ENCODE data around the gene LCP2.

The LCP2 gene

DNA sequence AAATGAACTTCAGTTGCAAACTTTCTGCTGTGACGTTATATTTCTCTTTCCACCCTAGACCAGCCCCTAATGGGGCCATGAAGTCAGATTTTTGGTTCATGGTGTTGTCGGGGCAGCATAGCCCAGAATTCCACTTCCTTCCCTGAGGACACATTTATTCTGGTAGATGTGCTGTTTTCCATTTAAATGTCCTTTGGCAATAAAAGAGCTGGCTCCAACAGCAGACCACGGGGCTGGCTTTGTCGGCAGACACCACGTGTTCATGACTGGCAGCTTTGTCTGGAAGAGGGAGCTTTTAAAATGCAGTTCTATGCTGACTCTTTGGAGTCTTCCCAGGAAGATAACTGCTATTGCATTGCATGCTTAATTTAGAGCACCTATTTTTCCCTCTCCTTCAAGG lies 17.6 kb upstream of the LCP2 start:
- DNase-seq = no peak

DNA sequence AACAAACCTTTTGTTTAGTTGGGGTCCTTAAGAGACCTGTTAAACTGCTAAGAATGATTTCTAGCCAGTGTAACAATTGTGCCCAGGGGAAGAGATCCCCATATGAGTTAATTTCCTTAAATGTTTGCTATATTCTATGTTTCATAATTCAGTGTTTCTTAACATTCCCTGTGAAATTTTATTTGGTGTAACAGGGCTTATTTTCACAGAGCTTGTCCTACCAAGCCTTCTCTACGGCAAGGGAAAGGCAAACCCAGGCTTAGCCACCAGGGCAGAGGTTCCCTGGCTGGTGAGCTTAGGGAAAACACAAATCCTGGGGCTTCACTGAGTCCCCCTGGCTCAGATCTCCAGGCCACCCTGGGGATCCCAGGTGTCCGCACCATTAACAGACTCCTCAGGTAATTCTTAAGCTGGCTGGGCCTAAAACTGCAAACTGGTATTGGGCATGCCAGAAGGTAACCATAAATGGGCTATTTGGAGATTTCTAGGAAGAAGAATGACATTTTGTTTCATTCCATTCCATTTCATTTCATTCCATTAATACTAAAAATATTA lies 17.0 kb upstream of the LCP2 start:
- DNase-seq = no peak

DNA sequence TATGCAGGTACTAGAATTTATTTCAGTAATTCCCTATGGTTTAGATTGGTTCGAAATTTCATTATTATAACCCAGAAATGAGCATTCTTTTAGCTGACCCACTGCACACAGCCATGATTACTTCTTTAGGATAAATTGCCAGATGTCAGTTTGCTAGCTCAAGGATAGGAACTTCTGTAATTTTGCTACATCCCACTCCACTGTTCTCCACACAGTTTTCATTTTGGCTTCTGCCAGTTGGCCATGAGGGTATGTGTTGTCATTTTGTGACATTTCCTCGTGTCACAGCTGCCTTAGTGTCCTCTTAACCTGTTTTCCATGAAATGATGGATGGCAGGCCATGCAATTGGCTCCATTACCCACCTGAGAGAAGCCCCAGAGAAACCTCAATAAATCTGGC lies 16.2 kb upstream of the LCP2 start:
- no peak for DNase-seq

DNA sequence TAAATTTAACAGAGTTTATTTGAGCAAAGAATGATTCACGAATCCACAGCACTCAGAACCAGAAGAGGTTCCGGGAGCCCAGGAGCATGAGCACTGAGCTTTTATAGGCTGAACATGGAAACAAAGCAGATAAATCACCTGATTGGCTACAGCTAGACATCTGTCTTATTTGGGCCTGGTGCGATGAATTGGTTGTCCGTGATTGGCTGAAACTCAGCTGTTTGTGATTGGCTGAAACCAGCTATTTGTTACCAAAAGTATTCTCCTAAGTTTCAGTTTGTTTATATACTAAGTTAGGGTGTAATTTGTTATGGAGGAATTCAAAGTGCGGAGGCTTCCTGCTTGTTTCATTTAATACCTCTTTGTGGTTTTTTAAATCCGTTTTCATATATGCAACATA lies 15.8 kb upstream of the LCP2 start:
- DNase-seq = peak in 1 of 5 experiments; percentile 89

DNA sequence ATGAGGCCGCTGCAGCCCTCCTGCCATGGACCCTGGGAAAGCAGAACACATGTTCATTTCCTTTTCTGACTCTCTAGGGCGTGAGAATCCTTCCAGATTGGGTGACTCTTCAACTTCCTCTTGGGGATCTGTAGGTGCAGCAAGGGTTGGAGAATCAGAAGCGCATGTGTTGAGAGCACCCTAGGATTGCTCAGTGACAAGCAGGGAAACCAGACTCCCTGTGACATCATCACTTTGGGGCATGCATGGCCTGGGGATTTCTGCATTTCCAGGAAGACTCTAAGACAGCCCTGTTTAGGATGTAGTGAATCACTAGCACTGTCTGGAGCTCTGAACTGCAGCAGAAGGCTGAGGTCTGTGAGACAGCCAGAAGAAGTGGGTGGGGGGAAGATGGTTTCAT lies 15.1 kb upstream of the LCP2 start:
- DNase-seq = peak in 4 of 5 experiments; percentile 33 to 61 (median 48)

DNA sequence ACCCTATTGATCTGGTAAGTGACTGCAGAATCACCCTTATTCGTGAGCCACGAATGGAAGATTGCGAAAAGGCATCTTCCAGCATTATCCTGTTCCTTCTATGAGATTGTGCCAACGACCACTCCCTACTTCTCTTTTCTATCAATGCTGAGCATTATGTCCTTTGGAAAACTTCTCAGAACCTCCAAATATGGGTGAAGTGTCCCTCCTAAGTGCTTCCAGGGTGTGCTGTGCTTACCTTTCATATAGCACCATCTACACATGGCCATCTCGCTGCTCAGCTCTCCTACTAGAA lies 14.7 kb upstream of the LCP2 start:
- DNase-seq = no peak

DNA sequence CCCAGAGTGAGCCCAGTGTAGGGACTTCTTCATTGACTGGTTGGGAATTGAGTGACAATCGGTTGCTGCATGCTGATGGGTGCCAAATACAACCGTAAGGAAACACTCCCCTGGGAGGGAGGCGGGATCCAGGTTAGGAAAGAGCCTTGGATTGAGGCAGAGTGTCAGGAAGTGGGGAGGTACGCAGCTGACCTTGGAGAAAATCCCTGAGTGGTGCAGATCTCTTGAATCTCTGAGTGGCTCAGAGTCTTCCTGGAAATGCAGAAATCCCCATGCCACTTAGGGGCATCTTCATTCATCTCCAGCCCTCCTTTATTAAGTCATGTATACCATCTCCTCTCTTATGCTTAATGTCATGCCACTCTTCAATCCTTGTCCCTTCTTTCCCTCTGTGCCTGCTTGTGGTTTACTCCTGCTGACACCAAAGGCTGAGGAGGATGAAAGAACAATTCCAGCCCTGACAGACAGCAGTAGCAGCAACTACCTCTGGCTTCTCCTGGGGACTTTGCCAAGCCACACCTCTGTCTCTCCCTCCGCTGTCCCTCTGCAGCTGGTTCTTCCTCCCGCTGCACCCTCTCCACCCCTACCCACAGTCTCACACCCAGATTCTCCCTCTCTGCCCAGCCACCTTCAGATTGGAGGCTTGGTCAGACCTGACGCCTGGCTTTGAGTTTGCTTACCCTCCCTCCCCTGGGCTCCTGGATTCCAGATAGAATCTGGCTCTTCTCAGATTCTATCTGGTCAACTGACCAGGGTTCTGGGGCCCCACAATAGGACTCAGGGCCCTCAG lies 14.1 kb upstream of the LCP2 start:
- no peak for DNase-seq

DNA sequence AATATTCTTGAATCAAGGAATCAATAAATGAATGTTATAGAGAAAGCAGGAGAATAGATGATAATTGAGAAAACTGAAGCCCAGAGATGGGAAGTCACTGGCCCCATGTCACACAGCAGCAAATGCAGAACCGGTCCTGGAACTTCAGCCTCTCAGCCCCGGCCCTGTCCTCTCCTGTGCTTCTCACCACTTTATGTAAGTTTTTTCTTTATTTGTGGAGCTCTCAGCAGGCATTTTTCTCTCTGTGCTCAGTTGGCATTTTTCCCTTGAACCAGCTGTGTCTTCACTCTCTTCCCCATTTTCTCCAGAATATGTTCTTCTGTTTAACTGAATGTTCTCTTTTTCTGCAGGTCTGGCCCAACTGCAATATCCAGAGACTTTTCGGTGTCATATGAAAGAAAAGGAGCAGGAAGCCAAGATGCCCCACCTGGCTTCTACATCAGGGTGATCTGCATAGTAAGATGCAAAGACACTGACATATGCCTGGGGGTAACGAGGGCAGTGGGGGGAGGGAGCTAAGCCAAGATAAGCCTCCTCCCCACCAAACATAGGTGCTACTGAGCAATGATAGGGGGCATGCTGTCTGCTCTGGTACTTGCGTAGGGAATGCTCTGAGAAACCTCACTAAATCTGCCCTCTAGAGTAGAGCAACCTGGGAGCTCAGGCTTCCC lies 12.8 kb upstream of the LCP2 start:
- no peak for DNase-seq

DNA sequence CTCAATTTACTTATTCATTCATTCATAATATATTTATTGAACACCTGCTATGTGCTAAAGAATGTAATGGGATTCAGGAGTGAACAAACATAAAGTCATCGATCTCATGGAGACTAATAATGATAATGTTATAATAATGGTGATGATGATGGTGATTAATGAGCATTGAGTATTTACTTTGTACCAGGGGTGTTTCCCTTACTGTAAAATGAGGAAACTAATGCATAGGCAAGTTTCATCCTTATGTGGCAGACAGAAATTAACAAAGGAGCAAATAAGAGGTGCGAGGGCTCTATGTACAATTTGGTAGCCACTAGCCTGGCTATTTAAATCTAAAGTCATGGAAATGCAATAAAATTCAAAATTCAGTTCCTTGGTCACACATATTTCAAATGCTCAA lies 11.1 kb upstream of the LCP2 start:
- DNase-seq = no peak

DNA sequence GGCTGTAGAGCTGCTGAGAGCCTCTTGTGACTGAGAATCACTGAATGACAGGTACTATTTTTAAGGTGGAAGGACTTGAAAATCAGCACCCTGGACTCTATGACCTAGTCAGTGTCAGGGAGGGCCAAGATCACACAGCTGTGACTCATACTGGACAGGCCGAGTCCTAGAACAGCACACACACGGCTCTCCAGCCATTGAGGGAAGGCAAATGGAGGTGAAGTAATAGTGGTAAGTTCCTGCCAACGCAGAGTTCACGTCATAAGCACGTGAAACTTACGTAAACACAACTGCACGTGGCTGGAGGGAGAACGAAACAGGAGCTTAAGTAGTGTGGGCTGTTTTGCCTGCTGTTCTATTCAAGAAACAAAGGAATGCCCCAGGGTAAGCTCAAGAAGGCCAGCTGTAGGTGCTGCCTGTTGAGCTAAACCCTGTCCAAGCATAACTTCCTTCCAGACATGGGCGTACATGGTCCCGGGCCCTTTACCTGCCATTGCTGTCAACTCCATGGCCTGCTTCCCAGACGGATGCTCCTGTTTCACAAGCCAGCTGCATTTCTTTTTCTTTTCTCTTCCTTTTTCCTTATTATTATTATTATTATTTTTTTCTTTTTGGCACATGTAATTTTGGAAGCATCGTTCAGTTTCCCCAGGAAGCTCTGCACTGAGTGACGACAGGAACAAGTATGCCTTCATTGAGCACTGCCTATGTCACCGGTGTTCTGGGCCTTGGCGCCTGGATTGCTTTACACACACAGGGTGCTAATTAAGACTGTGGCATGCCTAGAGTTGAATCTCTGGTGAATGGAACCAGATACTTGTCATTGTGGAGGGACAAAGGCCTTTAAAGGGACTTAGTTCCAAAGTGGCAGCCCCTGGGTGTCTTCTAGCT lies 10.2 kb upstream of the LCP2 start:
- DNase-seq = no peak

DNA sequence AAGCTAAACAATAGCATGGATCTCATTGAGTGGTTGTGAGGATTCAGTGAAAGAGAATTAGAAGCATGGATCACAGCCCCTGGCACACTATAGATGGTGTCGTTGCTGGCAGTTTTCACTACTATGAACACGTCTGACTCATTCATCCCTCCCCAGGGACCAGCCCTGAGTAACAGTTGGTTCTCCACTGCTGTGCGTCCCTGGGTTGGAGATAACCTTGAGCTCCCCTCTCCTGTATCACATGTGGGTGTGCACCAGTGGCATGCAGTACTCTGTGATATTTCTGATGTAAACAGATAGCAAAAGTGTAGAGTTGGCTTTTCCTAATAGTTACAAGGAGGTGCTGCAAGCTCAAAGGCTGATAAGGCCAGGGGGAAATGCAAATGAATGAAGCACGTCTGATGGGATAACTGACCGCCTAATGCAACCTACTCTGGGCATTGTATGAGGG lies 8.8 kb upstream of the LCP2 start:
- peak in 1 of 5 experiments; percentile 41 for DNase-seq

DNA sequence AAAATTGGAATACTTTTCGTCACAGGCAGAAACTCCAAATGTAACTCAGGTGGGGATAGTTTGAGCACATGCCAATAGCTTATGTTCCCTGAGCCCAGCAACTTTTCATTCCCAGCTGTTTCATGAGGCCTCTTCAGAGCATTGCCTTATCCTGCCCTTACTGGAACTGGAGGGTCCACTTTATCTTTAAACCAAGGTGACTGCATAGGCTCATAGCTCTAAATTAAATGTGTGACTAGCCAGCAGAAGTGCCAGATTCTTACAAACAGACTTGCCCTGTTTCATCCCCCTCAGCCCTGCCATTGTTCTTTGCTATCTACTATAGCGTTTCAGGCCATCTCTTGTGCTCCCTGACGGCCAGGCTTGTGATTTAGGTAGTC lies 8.1 kb upstream of the LCP2 start:
- DNase-seq = no peak

DNA sequence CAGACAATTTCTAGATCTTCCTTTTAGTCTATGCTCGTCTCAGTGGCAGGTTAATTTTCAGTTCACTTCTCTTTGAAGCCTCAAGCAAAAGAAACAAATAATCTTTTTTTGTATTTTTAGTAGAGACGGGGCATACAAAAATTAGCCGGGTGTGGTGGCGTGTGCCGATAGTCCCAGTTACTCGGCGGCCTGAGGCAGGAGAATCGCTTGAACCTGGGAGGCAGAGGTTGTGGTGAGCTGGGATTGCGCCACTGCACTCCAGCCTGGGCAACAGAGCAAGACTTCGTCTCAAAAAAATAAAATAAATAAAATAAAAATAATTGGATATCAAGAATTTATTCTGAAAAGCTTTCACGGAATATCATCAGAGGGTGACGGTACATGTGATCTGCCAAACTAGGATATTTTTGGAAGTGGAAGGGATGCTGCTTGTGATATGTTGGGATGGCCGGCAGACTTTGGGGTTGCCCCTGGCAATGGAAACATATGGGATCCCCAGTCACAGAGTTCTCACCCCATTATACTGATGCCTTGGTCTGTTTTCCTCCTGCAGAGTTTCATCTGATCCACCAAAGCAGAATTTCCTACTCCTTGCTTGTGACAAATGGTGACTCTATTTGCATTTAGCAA lies 7.6 kb upstream of the LCP2 start:
- DNase-seq = no peak

DNA sequence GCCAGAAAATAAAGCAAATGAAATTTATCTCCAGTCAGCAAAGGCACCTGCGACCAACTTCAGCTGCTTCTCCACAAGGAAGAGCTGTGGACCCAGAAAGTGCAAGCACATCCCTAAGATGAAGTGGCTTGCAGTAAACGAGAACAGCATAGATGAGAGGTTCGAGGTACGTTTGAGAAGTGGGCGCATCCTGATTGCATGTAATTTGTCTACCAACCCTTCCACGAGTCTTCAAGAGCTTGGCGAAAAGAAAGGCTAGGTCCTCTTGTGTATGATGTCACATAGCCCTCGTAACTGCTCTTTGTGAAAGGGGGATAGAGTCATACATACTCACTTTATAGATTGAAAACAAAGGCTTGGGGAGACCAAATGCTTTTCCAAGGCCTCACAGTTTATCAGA lies 6.0 kb upstream of the LCP2 start:
- DNase-seq = peak in 1 of 5 experiments; percentile 49

DNA sequence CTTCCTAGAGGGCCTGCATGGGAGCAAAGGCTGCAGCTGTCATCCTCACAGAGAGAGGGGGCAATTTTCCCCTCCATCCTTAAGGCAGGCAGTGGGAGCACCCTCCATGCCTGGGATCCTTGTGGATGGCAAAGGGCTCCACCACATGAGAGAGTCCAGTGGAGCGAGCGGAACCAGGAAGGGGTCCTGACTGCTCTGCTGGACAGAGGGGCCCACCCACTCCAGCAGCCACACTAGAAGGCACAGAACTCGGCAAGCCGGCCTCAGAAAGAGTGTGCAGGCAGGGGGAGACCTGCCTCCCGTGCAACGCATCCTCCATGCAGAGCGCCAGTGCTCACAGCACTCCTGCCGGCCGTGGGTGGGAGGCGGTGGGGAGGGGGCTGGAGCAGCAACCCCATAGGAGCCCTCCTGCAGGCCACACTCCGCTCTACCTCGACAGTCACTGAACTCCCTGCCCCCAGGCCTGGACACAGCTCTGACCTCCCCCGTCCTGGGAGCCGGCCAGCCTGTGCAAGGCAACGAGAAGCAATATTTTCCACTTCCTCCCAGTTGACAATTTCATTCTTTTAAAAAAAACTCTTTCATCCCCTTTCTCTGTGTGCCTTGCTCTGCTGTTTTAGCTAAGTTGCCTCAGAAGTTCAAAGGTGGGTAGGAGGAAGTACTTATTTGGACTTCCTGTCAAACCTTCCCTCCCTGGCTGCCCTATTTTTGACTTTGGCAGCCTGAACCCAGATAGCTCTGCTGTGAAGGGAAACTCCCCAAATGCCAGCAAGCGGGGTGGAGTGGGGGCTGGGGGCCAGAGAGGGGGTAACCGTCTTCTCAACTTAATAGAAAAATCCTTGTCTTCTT lies 5.3 kb upstream of the LCP2 start:
- peak in 4 of 5 experiments; percentile 30 to 92 (median 74) for DNase-seq

DNA sequence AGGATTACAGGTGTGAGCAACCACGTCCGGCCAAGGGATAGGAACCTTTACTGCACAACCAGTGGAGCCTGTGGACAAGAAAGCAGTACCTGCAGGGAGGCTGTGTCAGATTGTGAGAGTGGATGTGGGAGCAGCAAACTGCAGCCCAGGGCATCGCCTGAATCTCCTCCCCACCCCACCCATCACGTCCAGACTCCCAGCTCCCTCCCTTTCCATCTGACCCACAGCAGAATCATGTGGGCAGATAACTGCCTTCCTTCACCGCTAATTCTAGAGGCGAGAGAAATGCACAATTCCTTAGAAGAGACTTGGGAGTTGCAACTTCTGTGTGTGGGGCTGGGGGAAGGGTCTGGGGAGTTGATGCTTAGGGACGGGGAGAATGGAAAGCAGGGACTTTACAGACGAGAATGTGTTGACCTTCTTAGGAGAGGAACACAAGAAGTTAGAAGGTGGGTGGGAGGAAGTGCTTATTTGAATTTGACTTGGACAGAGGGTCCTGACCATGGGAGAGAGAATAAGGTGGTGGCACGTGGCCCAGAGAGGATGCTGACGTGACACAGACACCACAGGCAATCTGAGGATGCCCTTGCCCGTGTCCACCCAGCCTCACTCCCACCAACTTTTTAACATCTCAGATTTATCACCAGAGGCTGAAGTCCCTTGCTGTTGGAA lies 4.5 kb upstream of the LCP2 start:
- DNase-seq = no peak

DNA sequence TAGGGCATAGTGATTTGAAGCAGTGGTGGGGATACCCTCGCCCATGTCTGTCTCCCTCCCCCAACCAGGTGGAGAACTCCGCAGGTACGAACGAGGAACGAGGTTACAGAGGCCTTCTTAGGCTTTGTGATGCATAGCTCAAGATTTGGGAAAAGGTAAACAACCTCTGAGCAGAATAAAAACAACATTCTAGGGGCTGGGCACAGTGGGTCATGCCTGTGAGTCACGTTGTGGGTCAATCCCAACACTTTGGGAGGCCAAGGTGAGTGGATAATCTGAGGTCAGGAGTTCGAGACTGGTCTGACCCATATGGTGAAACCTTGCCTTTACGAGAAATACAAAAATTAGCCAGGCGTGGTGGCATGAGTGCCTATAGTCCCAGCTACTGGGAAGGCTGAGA lies 3.6 kb upstream of the LCP2 start:
- DNase-seq = no peak

DNA sequence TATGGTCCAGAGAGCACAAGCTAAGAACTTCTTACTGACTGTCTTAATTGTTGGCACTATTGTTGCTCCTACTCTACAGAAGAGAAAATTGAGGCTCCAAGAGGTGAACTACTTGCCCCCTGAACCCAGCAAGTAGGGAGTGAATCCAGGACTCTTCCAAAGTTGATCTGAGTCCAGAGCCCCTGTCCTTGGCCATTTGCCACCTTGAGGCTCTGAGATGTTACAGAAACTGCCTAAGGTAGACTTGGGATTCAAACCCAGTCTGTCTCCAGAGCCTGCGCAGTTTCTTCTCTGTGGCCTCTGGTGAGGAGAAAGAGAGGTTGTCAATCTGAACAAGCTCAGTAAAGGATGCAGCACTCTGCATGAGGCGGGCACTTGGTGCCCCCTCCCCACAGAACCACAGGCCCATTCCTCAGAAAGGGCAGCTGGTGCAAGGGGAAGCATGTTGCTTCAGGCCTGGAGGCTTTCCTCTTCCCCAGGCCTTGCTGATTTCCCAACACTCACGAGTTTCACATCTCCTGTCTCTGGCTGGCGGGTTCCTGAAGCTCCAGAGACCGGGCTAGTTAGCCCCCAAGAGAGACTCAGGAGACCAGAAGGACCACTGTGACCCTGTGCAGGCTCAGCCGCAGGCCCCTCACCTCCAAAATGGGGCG lies 2.9 kb upstream of the LCP2 start:
- no peak for DNase-seq

DNA sequence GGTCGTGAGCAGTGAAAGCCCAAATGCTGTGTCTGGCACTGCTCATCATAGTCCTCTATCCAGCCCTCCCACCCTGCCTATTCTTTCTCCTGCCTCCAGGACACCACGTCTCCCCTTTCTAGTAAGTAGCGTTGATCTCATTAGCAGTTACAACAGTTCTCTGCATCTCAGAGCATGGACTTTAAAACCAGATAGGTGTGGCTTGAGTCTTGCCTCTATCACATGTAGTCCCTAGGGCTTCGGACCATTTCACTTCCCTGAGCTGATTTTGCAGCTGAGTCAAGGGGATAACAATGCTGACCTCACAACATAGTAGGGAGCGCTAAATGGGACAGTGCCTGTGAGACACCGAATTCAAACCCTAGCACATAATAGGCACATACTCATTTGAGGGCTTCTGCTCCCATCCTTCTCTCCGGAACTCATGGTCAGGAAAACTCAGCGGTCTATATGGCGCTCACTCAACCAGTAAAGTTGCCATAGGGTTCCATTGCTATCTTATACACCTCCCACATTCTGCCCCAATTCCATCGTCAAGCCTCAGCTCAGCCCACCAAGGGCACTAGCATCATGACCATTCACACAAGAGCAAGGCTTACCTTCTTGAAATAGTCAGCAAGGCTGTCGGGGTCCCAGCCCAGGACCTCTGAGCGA lies 515 bp downstream of the LCP2 start:
- peak in 1 of 5 experiments; percentile 38 for DNase-seq

Data from T-helper 2 cell (primary cell).